OCI-LY7 (cell line): ENCODE data around the gene RPL27A. TPM values are rescaled to one million over a fixed set of nuclear protein-coding genes. Genes with fewer than 3 reads are reported as not detected.

Experiments used
- BruUV-seq: library from RNA; stranded (reverse); fragments of 400-500 nt; replicated peaks from 2 replicates; lab custom pipeline; 2021; lab: Mats Ljungman, UMichigan
- CTCF ChIA-PET: fragments of 300-600 bp; sonication (Branson Sonifier 250); formaldehyde crosslinking; loops from one replicate; lab custom pipeline; 2022; ENCODE audit warnings: antibody characterized with exemption; ENCODE audit not compliant: unreplicated experiment; lab: Charles Lee
- POLR2A ChIA-PET: fragments of 300-600 bp; sonication (Branson Sonifier 250); formaldehyde crosslinking; loops from one replicate; lab custom pipeline; 2022; ENCODE audit warnings: antibody characterized with exemption; lab: Charles Lee
- DNase-seq: peaks from one replicate; pipeline ENCODE4 v3.0.0-alpha.2; 2015; ENCODE audit warnings: low spot score
- H2AFZ ChIP-seq: fragments of 200-600 bp; sonication (generic), shearing (Covaris generic); 2 replicates; pipeline ENCODE4 v1.6.1; 2014; ENCODE audit warnings: mild to moderate bottlenecking, antibody characterized with exemption, low read length, moderate library complexity
- H3K27ac ChIP-seq: fragments of 200-600 bp; sonication (generic); 2 replicates; pipeline ENCODE4 v1.5.1; 2014; ENCODE audit warnings: mixed run types, low read depth, mild to moderate bottlenecking, moderate library complexity, low read length, inconsistent platforms; ENCODE audit not compliant: poor library complexity, severe bottlenecking
- H3K36me3 ChIP-seq: fragments of 200-600 bp; sonication (generic); 2 replicates; pipeline ENCODE4 v1.6.1; 2014; ENCODE audit warnings: mild to moderate bottlenecking, antibody characterized with exemption, low read length, moderate library complexity, mixed read lengths; ENCODE audit not compliant: insufficient read depth
- H3K4me1 ChIP-seq: fragments of 200-600 bp; sonication (generic); 2 replicates; pipeline ENCODE4 v1.5.1; 2014; ENCODE audit warnings: mild to moderate bottlenecking, low read length; ENCODE audit not compliant: insufficient read depth, poor library complexity, severe bottlenecking
- H3K4me2 ChIP-seq: fragments of 200-600 bp; sonication (generic); 2 replicates; pipeline ENCODE4 v1.6.1; 2014; ENCODE audit warnings: mild to moderate bottlenecking, low read length
- H3K4me3 ChIP-seq: fragments of 200-600 bp; sonication (generic); 2 replicates; pipeline ENCODE4 v1.5.1; 2014; ENCODE audit warnings: mild to moderate bottlenecking, low read depth, low read length; ENCODE audit not compliant: poor library complexity, severe bottlenecking
- H3K79me2 ChIP-seq: fragments of 200-600 bp; sonication (generic); 2 replicates; pipeline ENCODE4 v1.6.1; 2016; ENCODE audit warnings: low read depth, mild to moderate bottlenecking, low read length, moderate library complexity, mixed read lengths; ENCODE audit not compliant: insufficient read depth
- H3K9me2 ChIP-seq: fragments of 200-600 bp; sonication (generic); 2 replicates; pipeline ENCODE4 v1.6.1; 2016; ENCODE audit warnings: mild to moderate bottlenecking, low read length, mixed read lengths; ENCODE audit not compliant: insufficient read depth
- H3K9me3 ChIP-seq: fragments of 200-600 bp; sonication (generic); 2 replicates; pipeline ENCODE4 v1.6.1; 2014; ENCODE audit warnings: mild to moderate bottlenecking, mixed run types, low read length, mixed read lengths
- H4K20me1 ChIP-seq: fragments of 200-600 bp; sonication (generic); 2 replicates; pipeline ENCODE4 v1.6.1; 2014; ENCODE audit warnings: mild to moderate bottlenecking, antibody characterized with exemption, low read length, moderate library complexity, mixed read lengths; ENCODE audit not compliant: insufficient read depth
- EZH2phosphoT487 ChIP-seq: fragments of 200-600 bp; sonication (generic); IDR thresholded peaks from 2 replicates; pipeline ENCODE4 v1.6.1; 2018; ENCODE audit warnings: low read depth, borderline replicate concordance, mild to moderate bottlenecking, mixed run types, antibody characterized with exemption, low read length, moderate library complexity, mixed read lengths
- intact Hi-C: fragments of 100-400 bp; cut with micrococcal nuclease; formaldehyde crosslinking; loops from one replicate; pipeline ENCODE4 v1.10.0; 2022; ENCODE audit not compliant: unreplicated experiment
- total RNA-seq, 2 experiments: library from RNA; depleted of rRNA in 1 of 2; stranded (reverse); fragments of >200 nt in 1 of 2; shearing (Covaris generic) in 1 of 2; gene quantifications; 2 replicates each; pipeline ENCODE4 v1.2.3, GENCODE V29; 2014 to 2022
- TF ChIP-seq, protein P1 (sequence below): fragments of 200-600 bp; sonication (generic); conservative IDR thresholded peaks from 2 replicates; pipeline ENCODE4 v1.5.1; 2014; ENCODE audit warnings: mild to moderate bottlenecking, antibody characterized with exemption, low read length, moderate library complexity, mixed read lengths

Gene RPL27A
- total RNA-seq, 2 experiments from 2014 or later: 1,593 to 2,753 TPM

DNA sequence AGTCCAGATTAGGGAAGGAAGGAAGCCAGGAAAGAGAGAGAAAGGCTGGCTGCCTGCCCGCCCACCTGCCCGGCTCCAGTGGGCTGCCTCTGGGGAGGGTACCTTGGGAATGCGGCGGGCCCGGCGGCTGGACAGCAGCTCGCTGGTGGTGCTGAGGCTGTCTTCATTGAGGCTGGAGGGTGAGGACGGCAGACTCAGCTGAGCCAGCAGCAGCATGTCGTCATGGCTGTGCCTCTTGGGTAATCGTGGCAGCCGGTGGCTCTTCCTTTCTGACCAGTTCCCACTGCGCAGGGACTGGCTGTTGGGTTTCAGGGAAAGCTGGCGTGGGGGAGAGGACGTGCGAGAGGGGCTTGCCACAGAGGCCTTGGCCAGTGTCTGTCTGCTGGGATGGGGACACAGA lies 32.9 kb downstream of the RPL27A start:
- ChIA-PET CTCF (no interaction called here), POLR2A (no interaction called here)
- H3K36me3 ChIP-seq: no peaks in the 10 kb centered on the region
- no TSS peak for BruUV-seq
- H3K27ac ChIP-seq: no peak overlapping the region
- no peak overlapping the region for H2AFZ ChIP-seq
- H3K9me2 ChIP-seq: no peaks in the 10 kb centered on the region
- no peak overlapping the region for H3K4me2 ChIP-seq
- no peaks in the 10 kb centered on the region for H3K4me1 ChIP-seq
- H3K79me2 ChIP-seq: no peaks in the 10 kb centered on the region
- no peaks in the 10 kb centered on the region for H3K9me3 ChIP-seq
- H3K4me3 ChIP-seq: no peak overlapping the region
- no peak for DNase-seq
- TF ChIP-seq, protein P1, sequence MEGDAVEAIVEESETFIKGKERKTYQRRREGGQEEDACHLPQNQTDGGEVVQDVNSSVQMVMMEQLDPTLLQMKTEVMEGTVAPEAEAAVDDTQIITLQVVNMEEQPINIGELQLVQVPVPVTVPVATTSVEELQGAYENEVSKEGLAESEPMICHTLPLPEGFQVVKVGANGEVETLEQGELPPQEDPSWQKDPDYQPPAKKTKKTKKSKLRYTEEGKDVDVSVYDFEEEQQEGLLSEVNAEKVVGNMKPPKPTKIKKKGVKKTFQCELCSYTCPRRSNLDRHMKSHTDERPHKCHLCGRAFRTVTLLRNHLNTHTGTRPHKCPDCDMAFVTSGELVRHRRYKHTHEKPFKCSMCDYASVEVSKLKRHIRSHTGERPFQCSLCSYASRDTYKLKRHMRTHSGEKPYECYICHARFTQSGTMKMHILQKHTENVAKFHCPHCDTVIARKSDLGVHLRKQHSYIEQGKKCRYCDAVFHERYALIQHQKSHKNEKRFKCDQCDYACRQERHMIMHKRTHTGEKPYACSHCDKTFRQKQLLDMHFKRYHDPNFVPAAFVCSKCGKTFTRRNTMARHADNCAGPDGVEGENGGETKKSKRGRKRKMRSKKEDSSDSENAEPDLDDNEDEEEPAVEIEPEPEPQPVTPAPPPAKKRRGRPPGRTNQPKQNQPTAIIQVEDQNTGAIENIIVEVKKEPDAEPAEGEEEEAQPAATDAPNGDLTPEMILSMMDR: no peak
- no peak for TF ChIP-seq EZH2phosphoT487
- no peaks in the 10 kb centered on the region for H4K20me1 ChIP-seq
- intact Hi-C loops: no loop called here

DNA sequence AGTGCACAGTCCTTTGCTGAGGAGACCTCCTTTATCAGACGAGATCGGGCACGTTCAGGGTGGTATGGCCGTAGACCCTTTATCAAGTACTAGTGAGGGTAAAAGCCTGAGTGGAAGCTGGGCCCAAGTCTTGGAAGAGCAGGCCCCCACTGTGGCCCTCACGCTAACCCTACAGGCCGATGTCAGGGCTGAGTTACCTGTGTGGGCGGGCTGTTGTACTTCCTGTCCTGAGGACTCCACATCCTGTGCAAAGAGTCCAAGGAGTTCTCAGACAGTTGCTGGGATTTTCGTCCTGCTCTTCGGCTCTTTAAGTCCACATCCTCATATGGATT lies 34.9 kb downstream of the RPL27A start:
- no TSS peak for BruUV-seq
- H3K4me1 ChIP-seq: no peaks in the 10 kb centered on the region
- POLR2A ChIA-PET: no interaction called here
- H3K36me3 ChIP-seq: no peaks in the 10 kb centered on the region
- H3K4me2 ChIP-seq: peak overlapping the region; percentile 24; the same call in 1 of the 2 replicates
- TF ChIP-seq, protein P1: no peak
- no peak for TF ChIP-seq EZH2phosphoT487
- no peak for DNase-seq
- intact Hi-C loops: no loop called here
- H2AFZ ChIP-seq: peak overlapping the region; percentile 28; the same call in 1 of the 2 replicates
- H3K9me3 ChIP-seq: no peaks in the 10 kb centered on the region
- H3K79me2 ChIP-seq: no peaks in the 10 kb centered on the region
- H3K27ac ChIP-seq: no peak overlapping the region
- H3K4me3 ChIP-seq: no peak overlapping the region
- CTCF ChIA-PET: no interaction called here
- no peaks in the 10 kb centered on the region for H3K9me2 ChIP-seq
- H4K20me1 ChIP-seq: no peaks in the 10 kb centered on the region

DNA sequence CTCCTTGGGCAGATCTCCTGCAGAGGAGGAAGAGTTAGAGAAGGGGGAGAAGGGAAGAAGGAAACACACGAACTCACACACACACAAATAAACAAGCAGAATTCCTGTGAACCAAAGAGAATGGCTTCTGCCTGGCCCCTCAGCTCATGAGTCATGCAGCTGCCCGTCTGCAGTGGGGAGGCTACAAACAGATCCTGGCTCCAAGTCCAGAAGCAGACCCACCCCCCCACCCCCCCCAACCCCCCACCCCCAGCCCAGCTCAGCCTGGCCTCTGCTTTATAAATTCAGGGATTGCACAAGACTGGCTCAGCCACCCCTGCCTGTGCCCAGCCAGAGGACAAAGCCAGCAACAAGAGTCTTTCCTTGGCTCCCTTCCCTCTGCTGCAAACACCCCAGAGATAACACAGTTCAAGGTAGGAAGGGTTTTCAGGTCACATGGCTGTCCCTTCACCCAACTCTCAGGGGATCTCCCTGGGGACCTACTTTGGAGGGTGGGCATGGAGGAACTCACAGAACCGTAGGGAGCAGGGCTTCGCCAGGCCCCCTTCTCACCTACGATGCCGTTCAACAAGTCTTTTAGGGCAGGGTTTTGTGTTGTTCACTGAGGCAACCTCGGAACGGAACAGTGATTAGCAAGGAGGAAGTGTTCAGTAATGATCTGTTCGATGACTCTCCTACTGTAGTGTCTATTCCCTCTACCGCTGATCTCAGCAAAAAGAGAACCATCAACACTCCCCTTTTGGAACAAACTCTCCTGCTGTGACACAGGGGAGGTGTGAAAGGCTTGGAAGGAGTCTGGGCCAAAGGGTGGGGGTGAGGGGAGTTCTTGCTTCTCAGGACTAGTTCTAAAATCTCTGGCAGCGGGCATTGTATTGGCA lies 35.5 kb downstream of the RPL27A start:
- no peak for TF ChIP-seq EZH2phosphoT487
- TF ChIP-seq, protein P1: no peak
- H3K9me2 ChIP-seq: no peaks in the 10 kb centered on the region
- H3K36me3 ChIP-seq: no peaks in the 10 kb centered on the region
- H3K4me1 ChIP-seq: no peaks in the 10 kb centered on the region
- DNase-seq: no peak
- H4K20me1 ChIP-seq: no peaks in the 10 kb centered on the region
- H3K79me2 ChIP-seq: no peaks in the 10 kb centered on the region
- no peak overlapping the region for H3K4me3 ChIP-seq
- POLR2A ChIA-PET: no interaction called here
- no peaks in the 10 kb centered on the region for H3K9me3 ChIP-seq
- H2AFZ ChIP-seq: peak overlapping the region; percentile 28; the same call in 1 of the 2 replicates
- BruUV-seq: no TSS peak
- H3K27ac ChIP-seq: no peak overlapping the region
- peak overlapping the region; percentile 24; the same call in 1 of the 2 replicates for H3K4me2 ChIP-seq
- intact Hi-C loops: no loop called here
- CTCF ChIA-PET: no interaction called here
